22Rv1 (cell line): Measurements from ENCODE around the gene CDKN1A.
"Not testable (repeated sequence)": the region's sequence is repeated elsewhere in the genome, so short reads cannot be mapped to it uniquely, and the experiment has no call there.

Experiments used
- H3K27ac ChIP-seq: fragments of 450-650 bp; 2 replicates; pipeline ENCODE4 v1.5.1; 2017
- CTCF ChIP-seq: fragments of 450-650 bp; IDR thresholded peaks from 2 replicates; pipeline ENCODE4 v1.5.1; 2017; ENCODE audit warnings: mild to moderate bottlenecking
- ZFX ChIP-seq: fragments of 450-650 bp; IDR thresholded peaks from 2 replicates; pipeline ENCODE4 v1.6.1; 2017; ENCODE audit warnings: antibody characterized with exemption, borderline replicate concordance

CDKN1A gene

GRCh38 chr6:36649086-36649485 lies 29.4 kb upstream of the CDKN1A start:
- TF ChIP-seq CTCF, result no peak
- TF ChIP-seq ZFX, result no peak
- no peak overlapping the region for H3K27ac ChIP-seq

- no peak for TF ChIP-seq ZFX
- no peak for TF ChIP-seq CTCF
- no peak overlapping the region for H3K27ac ChIP-seq
These were observed 28.6 kb upstream of the CDKN1A start for GRCh38 chr6:36649701-36650484.

GRCh38 chr6:36650848-36651478 lies 27.6 kb upstream of the CDKN1A start:
- H3K27ac ChIP-seq, result no peak overlapping the region
- TF ChIP-seq ZFX (no peak), CTCF (no peak)

DNA sequence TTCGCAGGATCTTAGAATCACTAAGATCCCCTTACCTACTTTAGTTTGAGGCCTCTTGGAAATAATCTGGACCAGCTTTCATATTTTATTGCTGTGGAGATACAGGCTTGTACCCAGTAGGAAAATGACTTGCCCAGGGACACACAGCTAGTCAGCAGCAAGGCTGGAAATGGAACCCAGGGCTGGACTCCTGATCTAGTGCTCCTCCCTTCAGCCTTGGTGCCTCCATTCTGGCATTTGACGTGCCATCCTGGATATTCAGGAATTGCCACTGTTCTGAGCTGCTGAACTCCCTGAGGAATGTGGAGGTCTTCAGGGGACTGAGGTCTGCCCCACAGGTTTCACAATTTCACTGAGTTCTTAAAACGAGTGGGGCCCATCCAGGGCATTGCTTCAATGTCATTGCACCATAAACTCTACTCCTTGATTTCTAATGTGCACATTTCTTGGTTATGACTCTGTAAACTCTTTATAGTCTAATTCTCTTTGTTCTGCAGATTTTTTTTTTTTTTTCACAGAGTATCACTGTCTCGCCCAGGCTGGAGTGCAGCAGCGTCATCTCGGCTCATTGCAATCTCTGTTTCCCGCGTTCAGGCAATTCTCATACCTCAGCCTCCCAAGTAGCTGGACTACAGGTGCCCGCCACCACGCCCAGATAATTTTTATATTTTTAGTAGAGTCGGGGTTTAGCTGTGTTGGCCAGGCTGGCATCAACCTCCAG lies 26.7 kb upstream of the CDKN1A start:
- no peak for TF ChIP-seq CTCF
- TF ChIP-seq ZFX, result no peak

GRCh38 chr6:36654469-36654868 lies 24.0 kb upstream of the CDKN1A start:
- H3K27ac ChIP-seq, result not testable (repeated sequence)

More for the DNA sequence above, 26.7 kb upstream of the CDKN1A start:
- no peak overlapping the region for H3K27ac ChIP-seq

GRCh38 chr6:36655085-36655724 lies 23.3 kb upstream of the CDKN1A start:
- no peak overlapping the region for H3K27ac ChIP-seq
- TF ChIP-seq ZFX, result no peak
- TF ChIP-seq CTCF, result no peak

DNA sequence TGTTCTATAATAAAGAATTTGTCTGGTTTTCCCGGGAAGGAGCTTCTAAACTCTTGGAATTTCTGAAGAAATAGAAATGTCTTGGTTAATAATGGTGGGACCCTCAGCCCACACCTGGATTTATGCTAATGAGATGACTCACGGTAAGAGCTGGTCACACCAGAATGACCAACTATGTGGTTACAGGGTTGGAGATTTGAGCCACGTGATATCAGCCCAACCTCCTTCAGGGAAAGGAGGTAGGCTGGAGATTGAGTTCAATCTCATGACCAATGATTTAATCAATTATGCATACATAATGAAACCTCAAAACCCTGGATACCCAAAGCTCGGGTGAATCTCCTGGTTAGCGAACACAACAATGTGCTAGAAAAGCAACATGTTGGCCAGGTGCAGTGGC lies 22.1 kb upstream of the CDKN1A start:
- TF ChIP-seq ZFX (no peak), CTCF (no peak)
- H3K27ac ChIP-seq, result no peak overlapping the region
